GM18951 (cell line): ENCODE measurements around the gene NUTM1.
"Not testable (repeated sequence)": the region's sequence is repeated elsewhere in the genome, so short reads cannot be mapped to it uniquely, and the experiment has no call there.

Experiments used
- POLR2A ChIP-seq: IDR thresholded peaks from 4 replicates; pipeline ENCODE4 v1.6.1; 2011; ENCODE audit warnings: mild to moderate bottlenecking; ENCODE audit not compliant: insufficient read length, insufficient read depth; ENCODE audit errors: extremely low read depth
- in situ Hi-C: fragments of 300-500 bp; cut with MboI; formaldehyde crosslinking; loops from one replicate; pipeline ENCODE4 v1.12.0; 2022; ENCODE audit warnings: low sequenced_read_pairs, mixed read lengths, inconsistent platforms; ENCODE audit not compliant: unreplicated experiment

NUTM1 gene

GRCh38 chr15:34341381-34342212, 1.5 kb upstream of the NUTM1 start:
- in situ Hi-C loops, result no loop called here
- TF ChIP-seq POLR2A, result no peak

- in situ Hi-C loops, result not testable (repeated sequence)
Measured at GRCh38 chr15:34342213-34342736, 840 bp upstream of the NUTM1 start.

GRCh38 chr15:34347951-34348638, 5.0 kb downstream of the NUTM1 start:
- in situ Hi-C loops, result no loop called here
- TF ChIP-seq POLR2A, result no peak

- in situ Hi-C loops, result no loop called here
- no peak for TF ChIP-seq POLR2A
Measured at GRCh38 chr15:34348735-34349300, 5.7 kb downstream of the NUTM1 start.

- in situ Hi-C loops, result loop anchor here (25.0 kb wide), 1 partner anchor 237 kb away; the partner anchor contains the start of genes EMC7 and PGBD4
- TF ChIP-seq POLR2A, result no peak
Measured at GRCh38 chr15:34349769-34350168, 6.7 kb downstream of the NUTM1 start.

- in situ Hi-C loops, result loop anchor here (25.0 kb wide), 1 partner anchor 241 kb away; the partner anchor contains the start of genes EMC7 and PGBD4
Measured at GRCh38 chr15:34352996-34353395, 9.9 kb downstream of the NUTM1 start.

- no peak for TF ChIP-seq POLR2A
- in situ Hi-C loops, result loop anchor here (25.0 kb wide), 1 partner anchor 241 kb away; the partner anchor contains the start of genes EMC7 and PGBD4
Measured at GRCh38 chr15:34353627-34354026, 10.5 kb downstream of the NUTM1 start.

GRCh38 chr15:34354286-34354685, 11.2 kb downstream of the NUTM1 start:
- in situ Hi-C loops, result loop anchor here (25.0 kb wide), 1 partner anchor 242 kb away; the partner anchor contains the start of genes EMC7 and PGBD4
- no peak for TF ChIP-seq POLR2A

GRCh38 chr15:34355241-34355640, 12.1 kb downstream of the NUTM1 start:
- no peak for TF ChIP-seq POLR2A
- in situ Hi-C loops, result loop anchor here (25.0 kb wide), 1 partner anchor 243 kb away; the partner anchor contains the start of genes EMC7 and PGBD4

GRCh38 chr15:34357653-34358052, 14.5 kb downstream of the NUTM1 start:
- TF ChIP-seq POLR2A, result no peak
- in situ Hi-C loops, result loop anchor here (25.0 kb wide), 1 partner anchor 245 kb away; the partner anchor contains the start of genes EMC7 and PGBD4

GRCh38 chr15:34358367-34358766, 15.3 kb downstream of the NUTM1 start:
- in situ Hi-C loops, result loop anchor here (25.0 kb wide), 1 partner anchor 246 kb away; the partner anchor contains the start of genes EMC7 and PGBD4
- TF ChIP-seq POLR2A, result no peak

GRCh38 chr15:34358948-34359347, 15.8 kb downstream of the NUTM1 start:
- in situ Hi-C loops, result loop anchor here (25.0 kb wide), 1 partner anchor 247 kb away; the partner anchor contains the start of genes EMC7 and PGBD4

GRCh38 chr15:34359416-34359815, 16.3 kb downstream of the NUTM1 start:
- no peak for TF ChIP-seq POLR2A
- in situ Hi-C loops, result loop anchor here (25.0 kb wide), 1 partner anchor 247 kb away; the partner anchor contains the start of genes EMC7 and PGBD4

More at GRCh38 chr15:34358948-34359347, 15.8 kb downstream of the NUTM1 start:
- TF ChIP-seq POLR2A, result no peak

- in situ Hi-C loops, result loop anchor here (25.0 kb wide), 1 partner anchor 248 kb away; the partner anchor contains the start of genes EMC7 and PGBD4
- no peak for TF ChIP-seq POLR2A
Measured at GRCh38 chr15:34360298-34360697, 17.2 kb downstream of the NUTM1 start.
